Body of pancreas (tissue), 4 donors: Measurements from ENCODE around the gene NAA50.

ENCODE experiments used
- CTCF ChIP-seq, 7 experiments: fragments of 450-650 bp in 4 of 7; fragments of 200-600 bp in 3 of 7; sonication (generic) in 3 of 7; IDR thresholded peaks; one replicate each; pipeline ENCODE4 v1.5.1; 2016 to 2019; ENCODE audit warnings: antibody characterized with exemption in 7 of 7
- POLR2A ChIP-seq, 3 donors: fragments of 450-650 bp; IDR thresholded peaks; one replicate each; pipeline ENCODE4 v1.6.1; 2016; ENCODE audit warnings: antibody characterized with exemption in 3 of 3, mild to moderate bottlenecking in 2 of 3

DNA sequence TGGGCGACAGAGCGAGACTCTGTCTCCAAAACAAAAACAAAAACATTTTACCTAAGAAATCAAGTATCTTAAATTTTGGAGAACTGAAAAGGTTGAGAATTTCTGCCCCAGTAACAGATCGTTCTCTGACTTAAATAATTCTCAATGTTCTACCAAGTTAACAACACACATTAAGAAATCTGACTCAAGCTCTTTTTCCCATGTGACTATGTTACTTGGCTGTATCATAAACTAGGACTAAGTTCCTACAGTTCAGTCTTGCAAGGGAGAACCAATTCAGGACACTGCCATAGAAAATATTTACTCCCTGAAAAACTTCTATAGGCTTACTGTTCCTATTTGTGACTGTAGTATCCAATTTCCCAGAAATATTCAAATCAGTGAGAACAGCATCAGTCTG is 28.7 kb downstream of the NAA50 start:
- TF ChIP-seq CTCF (IDR thresholded peaks at IDR 0.05) (no peak), POLR2A (IDR thresholded peaks at IDR 0.05) (no peak)
